MM.1S (cell line): ENCODE results near the gene TMPRSS13.

Source experiments
- CTCF ChIP-seq: fragments of 300-600 bp; sonication (generic); IDR thresholded peaks from 2 replicates; pipeline ENCODE4 v1.5.1; 2016; ENCODE audit warnings: antibody characterized with exemption, low read length, mixed read lengths
- EZH2 ChIP-seq: fragments of 300-600 bp; sonication (generic); optimal IDR thresholded peaks from 2 replicates; pipeline ENCODE3; 2017; ENCODE audit warnings: low read depth, mild to moderate bottlenecking, antibody characterized with exemption, low read length, mixed read lengths
- EZH2phosphoT487 ChIP-seq: fragments of 300-600 bp; sonication (generic); IDR thresholded peaks from 2 replicates; pipeline ENCODE4 v1.6.1; 2018; ENCODE audit warnings: antibody characterized with exemption, low read length

- TF ChIP-seq CTCF: peak; percentile 30
- TF ChIP-seq EZH2phosphoT487: no peak
- no peak for TF ChIP-seq EZH2
These were observed 21.1 kb upstream of the TMPRSS13 start for GRCh38 chr11:117950301-117950700.
